Myocyte (in vitro differentiated cells): Measurements from ENCODE around the gene NHEJ1. TPM values are rescaled to one million over a fixed set of nuclear protein-coding genes. Genes with fewer than 3 reads are reported as not detected.
"Not testable (repeated sequence)": the region's sequence is repeated elsewhere in the genome, so short reads cannot be mapped to it uniquely, and the experiment has no call there.

ENCODE experiments used
- DNase-seq: peaks from one replicate; pipeline ENCODE4 v3.0.0-alpha.2; 2012; ENCODE audit warnings: low read depth
- polyA plus RNA-seq: library from polyadenylated mRNA; unstranded; fragments of >200 nt; gene quantifications from one replicate; pipeline ENCODE4 v1.2.1, GENCODE V29; 2012; ENCODE audit warnings: missing spikeins
- total RNA-seq: library from RNA; depleted of rRNA; stranded (reverse); fragments of >200 nt; gene quantifications from 2 replicates; pipeline ENCODE4 v1.2.3, GENCODE V29; 2014

NHEJ1 gene, protein sequence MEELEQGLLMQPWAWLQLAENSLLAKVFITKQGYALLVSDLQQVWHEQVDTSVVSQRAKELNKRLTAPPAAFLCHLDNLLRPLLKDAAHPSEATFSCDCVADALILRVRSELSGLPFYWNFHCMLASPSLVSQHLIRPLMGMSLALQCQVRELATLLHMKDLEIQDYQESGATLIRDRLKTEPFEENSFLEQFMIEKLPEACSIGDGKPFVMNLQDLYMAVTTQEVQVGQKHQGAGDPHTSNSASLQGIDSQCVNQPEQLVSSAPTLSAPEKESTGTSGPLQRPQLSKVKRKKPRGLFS
- total RNA-seq = 13.6 and 14.3 TPM in 2 replicates
- 5.5 TPM for polyA plus RNA-seq

- peak; percentile 95 for DNase-seq
Observed at GRCh38 chr2:219160186-219161017, at the start of gene NHEJ1. NHEJ1 (minus strand) TSS chr2:219160815; CDS start chr2:219158362, 2,453 bp downstream.

DNA sequence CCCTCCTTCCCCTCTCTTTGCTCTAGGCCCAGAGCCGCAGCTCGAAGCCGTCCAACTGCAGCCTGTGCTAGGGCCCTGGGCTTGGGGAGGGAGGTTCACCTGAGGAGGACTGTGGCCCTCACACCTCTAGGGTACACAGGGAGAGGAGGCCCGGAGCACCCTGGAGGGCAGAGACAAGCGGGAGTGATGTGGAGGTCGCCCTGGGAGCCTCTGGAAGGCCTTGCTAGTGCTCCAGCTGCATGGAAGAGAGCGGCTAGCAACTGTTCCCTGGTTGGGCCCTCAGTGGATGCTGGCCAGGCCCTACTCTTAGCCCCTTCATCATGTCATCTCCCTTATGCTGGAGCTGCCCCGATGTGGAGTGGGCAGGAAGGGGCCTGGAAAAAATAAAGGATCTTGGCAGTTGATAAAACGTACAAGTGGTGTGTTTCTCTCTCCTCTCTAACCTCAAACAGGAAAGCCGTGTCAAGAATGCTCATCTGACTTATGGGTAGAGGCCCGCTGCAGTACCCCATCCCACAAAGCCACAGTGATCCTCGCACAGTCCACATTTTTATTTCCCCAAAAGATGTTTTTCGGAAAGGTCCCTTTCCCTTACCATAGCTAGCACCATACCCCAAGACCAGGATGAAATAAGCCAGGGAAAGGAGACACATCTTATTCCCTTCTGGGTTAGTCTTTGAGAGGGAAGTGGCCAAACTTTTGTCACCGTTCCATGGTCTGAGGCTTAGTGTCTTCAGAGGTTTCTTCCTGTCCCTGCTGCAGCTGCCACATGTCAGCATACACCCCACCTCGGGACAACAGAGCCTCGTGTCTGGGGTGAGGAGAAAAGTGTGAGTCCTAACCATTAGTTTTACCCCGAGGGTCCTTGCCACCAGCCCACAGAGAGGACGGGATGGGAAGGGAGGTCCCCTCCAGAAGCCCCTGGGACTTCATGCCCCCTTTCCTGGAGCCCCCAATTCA is 48.9 kb upstream of the NHEJ1 start:
- DNase-seq = no peak

- peak; percentile 43 for DNase-seq
Observed at GRCh38 chr2:219207884-219208740, 47.5 kb upstream of the NHEJ1 start.

- no peak for DNase-seq
Observed at GRCh38 chr2:219207134-219207883, 46.7 kb upstream of the NHEJ1 start.

DNA sequence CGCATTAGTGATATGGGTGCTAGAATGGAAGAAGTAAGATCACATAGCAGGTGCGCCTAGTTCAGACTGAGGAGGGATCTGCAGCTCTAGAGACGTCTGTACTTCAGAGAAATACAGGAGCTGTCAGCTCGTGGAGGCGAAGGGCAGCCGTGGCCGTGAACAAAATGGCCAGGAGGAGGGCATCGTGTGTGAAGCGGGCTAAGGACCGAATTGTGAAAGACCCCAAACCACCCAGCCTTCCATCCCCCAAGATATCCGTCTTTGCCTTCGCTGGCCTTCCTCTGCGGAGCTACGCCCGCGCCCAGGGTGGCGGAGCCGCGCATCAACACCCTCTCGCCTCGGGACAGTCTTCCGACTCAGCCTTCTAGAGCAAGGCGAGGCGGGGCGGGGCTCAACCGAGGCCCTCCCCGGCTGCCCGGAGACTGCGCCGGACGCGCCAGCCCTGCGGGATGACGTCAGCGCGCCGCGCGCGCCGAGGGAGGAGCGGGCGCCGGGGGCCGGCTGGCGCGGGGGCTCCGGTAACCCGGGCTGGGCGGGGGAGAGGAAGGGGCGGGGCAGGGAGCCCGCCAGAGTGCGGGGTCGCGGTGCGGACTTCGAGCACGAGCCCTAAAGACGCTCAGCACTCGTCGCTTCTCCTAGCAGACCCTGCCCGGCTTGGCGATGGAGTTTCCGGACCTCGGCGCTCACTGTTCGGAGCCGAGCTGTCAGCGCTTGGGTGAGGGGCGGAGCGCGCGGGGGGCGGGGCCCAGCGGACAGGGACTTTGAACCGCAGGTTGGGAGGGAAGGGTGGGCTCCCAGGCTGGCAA is 45.9 kb upstream of the NHEJ1 start, which contains the start of gene ZFAND2B:
Gene ZFAND2B, plus strand, starts transcription at position 455 of the 806 bp plus-strand sequence. Its CDS starts 206 bp downstream, at position 661.
- peak; percentile 95 for DNase-seq

DNA sequence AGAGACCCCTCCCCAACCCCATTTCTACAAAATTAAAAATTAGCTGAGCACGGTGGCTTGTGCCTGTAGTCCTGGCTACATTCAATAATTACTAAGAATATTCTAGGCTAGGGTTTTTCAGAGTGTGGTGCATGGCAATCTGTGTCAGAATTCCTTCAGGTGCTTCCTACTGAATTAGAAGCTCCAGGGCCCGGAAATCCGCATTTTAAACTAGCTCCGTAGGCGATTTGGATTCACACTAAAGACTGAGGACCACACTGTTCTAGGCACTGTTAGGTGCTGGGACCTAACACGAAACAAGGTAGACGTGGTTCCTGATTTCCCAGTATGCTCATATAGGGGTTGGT is 45.3 kb upstream of the NHEJ1 start:
- no peak for DNase-seq

GRCh38 chr2:219205165-219205538 is 44.5 kb upstream of the NHEJ1 start:
- no peak for DNase-seq

- DNase-seq = no peak
Observed at GRCh38 chr2:219204425-219205164, 44.0 kb upstream of the NHEJ1 start.

DNA sequence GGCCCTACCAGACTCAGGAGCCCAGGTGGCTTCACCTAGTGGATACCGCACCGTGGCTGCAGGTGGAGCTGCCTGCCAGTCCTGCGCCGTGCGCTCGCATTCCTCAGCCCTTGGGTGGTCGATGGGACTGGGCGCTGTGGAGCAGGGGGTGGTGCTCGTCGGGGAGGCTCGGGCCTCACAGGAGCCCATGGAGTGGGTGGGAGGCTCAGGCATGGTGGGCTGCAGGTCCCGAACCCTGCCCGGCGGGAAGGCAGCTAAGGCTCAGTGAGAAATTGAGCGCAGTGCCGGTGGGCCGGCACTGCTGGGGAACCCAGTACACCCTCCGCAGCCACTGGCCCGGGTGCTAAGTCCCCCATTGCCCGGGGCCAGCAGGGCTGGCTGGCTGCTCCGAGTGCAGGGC is 40.7 kb upstream of the NHEJ1 start:
- DNase-seq = not testable (repeated sequence)

DNA sequence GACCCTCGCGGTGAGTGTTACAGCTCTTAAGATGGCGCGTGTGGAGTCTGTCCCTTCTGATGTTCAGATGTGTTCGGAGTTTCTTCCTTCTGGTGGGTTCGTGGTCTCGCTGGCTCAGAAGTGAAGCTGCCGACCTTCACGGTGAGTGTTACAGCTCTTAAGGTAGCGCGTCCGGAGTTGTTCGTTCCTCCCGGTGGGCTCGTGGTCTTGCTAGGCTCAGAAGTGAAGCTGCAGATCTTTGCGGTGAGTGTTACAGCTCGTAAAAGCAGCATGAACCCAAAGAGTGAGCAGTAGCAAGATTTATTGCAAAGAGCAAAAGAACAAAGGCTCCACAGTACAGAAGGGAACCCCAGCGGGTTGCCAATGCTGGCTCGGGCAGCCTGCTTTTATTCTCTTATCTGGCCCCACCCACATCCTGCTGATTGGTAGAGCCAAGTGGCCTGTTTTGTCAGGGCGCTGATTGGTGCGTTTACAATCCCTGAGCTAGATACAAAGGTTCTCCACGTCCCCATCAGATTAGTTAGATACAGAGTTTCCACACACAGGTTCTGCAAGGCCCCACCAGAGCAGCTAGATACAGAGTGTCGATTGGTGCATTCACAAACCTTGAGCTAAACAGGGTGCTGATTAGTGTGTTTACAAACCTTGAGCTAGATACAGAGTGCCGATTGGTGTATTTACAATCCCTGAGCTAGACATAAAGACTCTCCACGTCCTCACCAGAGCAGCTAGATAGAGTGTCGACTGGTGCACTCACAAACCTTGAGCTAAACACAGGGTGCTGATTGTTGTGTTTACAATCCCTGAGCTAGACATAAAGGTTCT is 40.1 kb upstream of the NHEJ1 start:
- DNase-seq = not testable (repeated sequence)

- DNase-seq = no peak
Observed at GRCh38 chr2:219199470-219200211, 39.0 kb upstream of the NHEJ1 start.

DNA sequence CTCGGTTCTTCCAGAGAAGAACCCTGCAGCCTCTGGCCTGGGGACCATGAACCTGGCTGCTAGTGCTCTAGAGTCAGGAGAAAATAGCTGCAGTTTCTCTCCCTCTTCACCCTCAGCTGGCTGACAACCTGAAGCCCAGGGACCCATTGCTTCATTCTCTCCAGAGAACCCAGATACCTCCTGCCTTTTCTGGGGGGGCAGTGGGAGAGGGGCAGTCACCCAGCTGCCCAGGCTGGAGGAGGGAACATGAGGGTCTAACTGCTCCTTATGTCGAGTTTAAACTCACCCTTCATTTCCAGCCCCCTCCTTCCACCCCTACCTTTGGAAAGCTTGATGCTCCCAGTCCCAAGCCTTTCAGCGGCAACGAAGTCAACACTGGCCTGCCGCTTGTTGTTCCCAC is 38.4 kb upstream of the NHEJ1 start:
- no peak for DNase-seq

DNA sequence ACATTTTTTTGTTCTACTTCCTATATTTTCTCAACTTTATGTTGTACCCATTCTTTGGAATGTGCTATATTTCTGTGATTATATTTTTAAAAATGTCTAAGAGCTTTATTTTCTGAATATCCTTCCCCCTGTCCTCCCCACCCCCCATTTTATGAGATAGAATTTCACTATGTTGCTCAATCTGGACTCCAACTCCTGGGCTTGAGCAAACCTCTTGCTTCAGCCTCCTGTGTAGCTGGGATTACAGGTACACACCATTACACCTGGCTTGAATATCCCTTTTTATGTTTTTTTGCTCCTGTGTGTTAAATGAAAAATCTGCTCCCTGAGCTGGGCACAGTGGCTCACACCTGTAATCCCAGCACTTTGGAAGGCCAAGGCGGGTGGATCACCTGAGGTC is 36.8 kb upstream of the NHEJ1 start:
- DNase-seq = no peak

DNA sequence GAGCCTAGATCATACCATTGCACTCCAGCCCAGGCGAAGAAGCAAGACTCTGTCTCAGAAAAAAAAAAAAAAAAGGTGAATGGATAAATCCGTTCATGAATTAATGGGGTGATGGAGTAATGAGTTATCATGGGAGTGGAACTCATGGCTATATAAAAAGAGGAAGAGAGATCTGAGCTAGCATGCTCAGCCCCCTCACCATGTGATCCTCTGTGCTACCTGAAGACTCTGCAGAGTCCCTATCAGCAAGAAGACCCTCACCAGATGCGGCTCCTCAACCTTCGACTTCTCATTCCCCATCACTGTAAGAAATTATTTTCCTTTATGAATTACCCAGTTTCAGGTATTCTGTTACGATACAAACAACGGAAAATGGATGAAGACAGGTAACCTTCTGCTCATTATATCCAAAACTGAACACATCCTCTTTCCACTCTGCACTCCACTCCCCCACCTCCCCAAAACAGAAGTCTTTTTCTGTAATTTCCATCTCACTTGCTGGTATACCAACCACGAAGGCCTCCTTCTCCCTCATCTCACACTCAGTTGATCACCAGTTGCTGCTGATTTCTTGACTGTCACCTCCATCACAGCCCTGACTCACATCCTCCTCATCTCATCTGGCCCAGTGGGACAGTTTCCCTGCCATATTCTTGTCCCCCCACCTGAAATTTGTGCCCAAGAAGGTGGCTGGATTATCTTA is 26.3 kb upstream of the NHEJ1 start:
- no peak for DNase-seq

DNA sequence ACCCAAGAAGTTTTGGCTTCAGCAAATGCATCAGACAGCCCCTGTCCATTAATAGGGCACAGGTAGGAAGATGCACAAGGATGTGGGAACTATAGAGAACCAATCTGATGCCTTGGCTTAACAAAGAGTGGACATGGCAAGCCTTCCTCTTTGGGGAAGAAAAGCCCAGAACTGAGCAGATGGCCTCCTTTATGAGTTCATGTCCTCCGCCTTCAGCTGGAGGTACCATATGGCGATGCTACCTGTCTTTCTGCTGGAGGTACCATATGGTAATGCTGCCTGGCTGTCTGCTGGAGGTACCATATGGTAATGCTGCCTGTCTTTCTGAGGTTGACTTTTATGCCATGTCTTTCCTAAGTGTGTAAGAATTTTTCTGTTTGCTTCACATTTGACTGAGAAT is 23.5 kb upstream of the NHEJ1 start:
- DNase-seq = no peak
